Calu3 (cell line): ENCODE results near the gene SPSB4. TPM values are rescaled to one million over a fixed set of nuclear protein-coding genes. Genes with fewer than 3 reads are reported as not detected.

ENCODE experiments used
- BruUV-seq: library from RNA; stranded (reverse); fragments of 400-500 nt; replicated peaks from 2 replicates; lab custom pipeline; 2021; lab: Mats Ljungman, UMichigan
- CTCF ChIA-PET: fragments of 300-600 bp; sonication (Branson Sonifier 250); formaldehyde crosslinking; loops from one replicate; lab custom pipeline; 2022; ENCODE audit warnings: antibody characterized with exemption; lab: Charles Lee
- DNase-seq: peaks from one replicate; pipeline ENCODE4 v3.0.0; 2022
- H3K27ac Mint-ChIP-seq: one replicate; pipeline ENCODE4 v1.8.0; 2022; ENCODE audit warnings: mixed read lengths; ENCODE audit not compliant: unreplicated experiment
- H3K27me3 Mint-ChIP-seq: one replicate; pipeline ENCODE4 v1.8.0; 2022; ENCODE audit warnings: mixed read lengths; ENCODE audit not compliant: unreplicated experiment
- H3K36me3 Mint-ChIP-seq: one replicate; pipeline ENCODE4 v1.8.0; 2022; ENCODE audit warnings: mild to moderate bottlenecking, moderate library complexity, mixed read lengths; ENCODE audit not compliant: insufficient read depth, unreplicated experiment
- H3K4me1 Mint-ChIP-seq: one replicate; pipeline ENCODE4 v1.8.0; 2022; ENCODE audit warnings: mild to moderate bottlenecking, low read depth, mixed read lengths; ENCODE audit not compliant: unreplicated experiment
- H3K4me3 Mint-ChIP-seq: one replicate; pipeline ENCODE4 v1.8.0; 2022; ENCODE audit warnings: mild to moderate bottlenecking, low read depth, moderate library complexity, mixed read lengths; ENCODE audit not compliant: unreplicated experiment
- H3K9me3 Mint-ChIP-seq: one replicate; pipeline ENCODE4 v1.8.0; 2022; ENCODE audit warnings: low read depth, mixed read lengths; ENCODE audit not compliant: unreplicated experiment
- intact Hi-C: fragments of 100-400 bp; cut with micrococcal nuclease; formaldehyde crosslinking; loops from one replicate; pipeline ENCODE4 v1.10.0; 2022; ENCODE audit not compliant: unreplicated experiment
- total RNA-seq: library from RNA; stranded (reverse); gene quantifications from 2 replicates; pipeline ENCODE4 v1.2.3, GENCODE V29; 2022
- TF ChIP-seq, protein P1 (sequence below): fragments of 200-600 bp; IDR thresholded peaks from one replicate; pipeline ENCODE4 v1.8.0; 2022; ENCODE audit warnings: antibody characterized with exemption; ENCODE audit not compliant: unreplicated experiment

The SPSB4 gene
- total RNA-seq, 1 experiment from 2014 or later: not detected

- BruUV-seq: no TSS peak
- no peak overlapping the region for H3K27ac Mint-ChIP-seq
- no peaks in the 10 kb centered on the region for H3K4me1 Mint-ChIP-seq
- no peaks in the 10 kb centered on the region for H3K36me3 Mint-ChIP-seq
- H3K27me3 Mint-ChIP-seq: peaks cover 77% of the 10 kb centered on the region
- intact Hi-C loops: no loop called here
- no peaks in the 10 kb centered on the region for H3K9me3 Mint-ChIP-seq
- TF ChIP-seq, protein P1, sequence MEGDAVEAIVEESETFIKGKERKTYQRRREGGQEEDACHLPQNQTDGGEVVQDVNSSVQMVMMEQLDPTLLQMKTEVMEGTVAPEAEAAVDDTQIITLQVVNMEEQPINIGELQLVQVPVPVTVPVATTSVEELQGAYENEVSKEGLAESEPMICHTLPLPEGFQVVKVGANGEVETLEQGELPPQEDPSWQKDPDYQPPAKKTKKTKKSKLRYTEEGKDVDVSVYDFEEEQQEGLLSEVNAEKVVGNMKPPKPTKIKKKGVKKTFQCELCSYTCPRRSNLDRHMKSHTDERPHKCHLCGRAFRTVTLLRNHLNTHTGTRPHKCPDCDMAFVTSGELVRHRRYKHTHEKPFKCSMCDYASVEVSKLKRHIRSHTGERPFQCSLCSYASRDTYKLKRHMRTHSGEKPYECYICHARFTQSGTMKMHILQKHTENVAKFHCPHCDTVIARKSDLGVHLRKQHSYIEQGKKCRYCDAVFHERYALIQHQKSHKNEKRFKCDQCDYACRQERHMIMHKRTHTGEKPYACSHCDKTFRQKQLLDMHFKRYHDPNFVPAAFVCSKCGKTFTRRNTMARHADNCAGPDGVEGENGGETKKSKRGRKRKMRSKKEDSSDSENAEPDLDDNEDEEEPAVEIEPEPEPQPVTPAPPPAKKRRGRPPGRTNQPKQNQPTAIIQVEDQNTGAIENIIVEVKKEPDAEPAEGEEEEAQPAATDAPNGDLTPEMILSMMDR: no peak
- CTCF ChIA-PET: interaction anchor here (1.3 kb wide), 1 partner anchor 20 kb away, joined by 4 read pairs; no protein-coding TSS in a partner anchor
- no peak for DNase-seq
- no peak overlapping the region for H3K4me3 Mint-ChIP-seq
These were observed 35.0 kb downstream of the SPSB4 start for GRCh38 chr3:141086188-141086587.

DNA sequence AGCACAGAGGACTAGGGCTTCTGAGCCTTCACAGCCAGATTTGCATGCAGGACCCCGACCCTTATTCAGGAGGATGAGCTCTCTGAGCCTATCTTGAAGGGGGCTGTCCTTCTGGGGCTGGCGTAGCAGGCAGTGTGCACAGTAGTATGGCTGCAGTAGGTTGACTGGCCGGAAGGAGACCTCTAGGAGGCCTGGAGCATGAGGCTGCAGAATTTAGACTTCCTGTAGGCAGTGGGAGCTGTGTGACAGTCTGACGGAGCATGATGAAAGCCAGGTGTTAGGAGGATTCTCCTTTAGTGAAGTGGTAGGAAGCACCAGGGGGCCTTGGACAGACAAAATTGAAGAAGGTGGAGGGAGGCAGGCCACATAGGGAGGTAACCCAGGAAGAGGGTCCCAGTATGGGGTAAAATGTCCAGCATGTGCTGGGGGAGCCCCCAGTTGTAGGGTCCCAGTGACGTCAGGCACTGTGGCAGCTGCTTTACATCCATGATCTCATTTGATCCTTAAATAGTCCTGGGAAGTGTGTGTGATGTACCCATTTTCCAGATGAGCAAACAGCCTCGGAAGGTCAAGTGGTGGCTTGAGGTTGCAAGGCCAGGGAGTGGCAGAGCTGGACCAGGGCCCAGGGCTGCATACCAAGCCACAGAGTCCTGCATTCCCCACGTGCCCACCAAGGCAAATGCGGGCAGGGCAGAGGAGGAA, 36.1 kb downstream of the SPSB4 start:
- no peaks in the 10 kb centered on the region for H3K4me1 Mint-ChIP-seq
- no peak for DNase-seq
- TF ChIP-seq, protein P1: no peak
- no peak overlapping the region for H3K4me3 Mint-ChIP-seq
- H3K27ac Mint-ChIP-seq: no peak overlapping the region
- CTCF ChIA-PET: interaction anchor here (1.3 kb wide), 1 partner anchor 19 kb away, joined by 4 read pairs; no protein-coding TSS in a partner anchor
- intact Hi-C loops: no loop called here
- H3K27me3 Mint-ChIP-seq: peaks cover 80% of the 10 kb centered on the region
- H3K36me3 Mint-ChIP-seq: no peaks in the 10 kb centered on the region
- no peaks in the 10 kb centered on the region for H3K9me3 Mint-ChIP-seq
- no TSS peak for BruUV-seq

GRCh38 chr3:141087778-141088130, 36.6 kb downstream of the SPSB4 start:
- intact Hi-C loops: no loop called here
- no peaks in the 10 kb centered on the region for H3K36me3 Mint-ChIP-seq
- no peak for DNase-seq
- no peaks in the 10 kb centered on the region for H3K9me3 Mint-ChIP-seq
- no peaks in the 10 kb centered on the region for H3K4me1 Mint-ChIP-seq
- BruUV-seq: no TSS peak
- no peak overlapping the region for H3K4me3 Mint-ChIP-seq
- H3K27ac Mint-ChIP-seq: no peak overlapping the region
- CTCF ChIA-PET: no interaction called here
- H3K27me3 Mint-ChIP-seq: peaks cover 80% of the 10 kb centered on the region
- TF ChIP-seq, protein P1: no peak

GRCh38 chr3:141089339-141090152, 38.4 kb downstream of the SPSB4 start:
- CTCF ChIA-PET: interaction anchor here (1.1 kb wide), 1 partner anchor 9 kb away, joined by 3 read pairs; no protein-coding TSS in a partner anchor
- intact Hi-C loops: no loop called here
- Mint-ChIP-seq H3K36me3 (no peaks in the 10 kb centered on the region), H3K27ac (no peak overlapping the region), H3K27me3 (peaks cover 82% of the 10 kb centered on the region), H3K9me3 (no peaks in the 10 kb centered on the region), H3K4me1 (no peaks in the 10 kb centered on the region), H3K4me3 (no peak overlapping the region)
- DNase-seq: no peak
- TF ChIP-seq, protein P1: no peak
- BruUV-seq: no TSS peak
